H1 (cell line): ENCODE measurements around the gene PAGE2B. TPM values are rescaled to one million over a fixed set of nuclear protein-coding genes. Genes with fewer than 3 reads are reported as not detected.

ENCODE experiments used
- CTCF ChIA-PET: fragments of 300-600 bp; sonication (Branson Sonifier 250); formaldehyde crosslinking; loops from one replicate; lab custom pipeline; 2021; ENCODE audit not compliant: partially characterized antibody; lab: Charles Lee
- POLR2A ChIA-PET: fragments of 300-600 bp; sonication (Branson Sonifier 250); formaldehyde crosslinking; loops from one replicate; lab custom pipeline; 2021; ENCODE audit warnings: inconsistent platforms; ENCODE audit not compliant: partially characterized antibody; lab: Charles Lee
- DNase-seq, 2 experiments: peaks; one replicate each; pipeline versions ENCODE4 v3.0.0 to v3.0.0-alpha.2; 2010 to 2022; ENCODE audit warnings: low spot score in 2 of 2, low read depth in 1 of 2, mixed read lengths in 1 of 2
- FAIRE-seq: peaks from 2 replicates; lab custom pipeline; 2011; peaks lifted over from hg19 to GRCh38; lab: Jason Lieb, UNC
- H2AFZ ChIP-seq: 2 replicates; pipeline ENCODE4 v1.8.1; 2012; ENCODE audit warnings: low read length, inconsistent platforms
- H2AK5ac ChIP-seq: 2 replicates; pipeline ENCODE4 v1.6.1; 2013; ENCODE audit warnings: low read depth, low read length
- H2BK120ac ChIP-seq: replicated peaks from 2 replicates; pipeline ENCODE3; 2013; ENCODE audit warnings: low read depth, low read length, inconsistent platforms
- H2BK12ac ChIP-seq: 2 replicates; pipeline ENCODE4 v1.6.1; 2013; ENCODE audit warnings: low read depth, low read length
- H2BK15ac ChIP-seq: 2 replicates; pipeline ENCODE4 v1.6.1; 2013; ENCODE audit warnings: low read length
- H2BK20ac ChIP-seq: 2 replicates; pipeline ENCODE4 v1.6.1; 2013; ENCODE audit warnings: low read length
- H2BK5ac ChIP-seq: 2 replicates; pipeline ENCODE4 v1.6.1; 2013; ENCODE audit warnings: low read depth, low read length
- H3K14ac ChIP-seq: 2 replicates; pipeline ENCODE4 v1.6.1; 2013; ENCODE audit warnings: inconsistent platforms; ENCODE audit not compliant: insufficient read length
- H3K18ac ChIP-seq: 2 replicates; pipeline ENCODE4 v1.6.1; 2013; ENCODE audit warnings: low read length; ENCODE audit errors: extremely low read depth
- H3K23ac ChIP-seq: 2 replicates; pipeline ENCODE4 v1.6.1; 2013; ENCODE audit warnings: inconsistent platforms; ENCODE audit not compliant: insufficient read length
- H3K23me2 ChIP-seq: 2 replicates; pipeline ENCODE4 v1.6.1; 2013; ENCODE audit warnings: low read depth, low read length
- H3K27ac ChIP-seq: 2 replicates; pipeline ENCODE4 v1.6.1; 2011; ENCODE audit warnings: low read depth, low read length, inconsistent platforms
- H3K27me3 ChIP-seq, 4 experiments: replicated peaks in 1 of 4; 1 replicate in 1 of 4; 2 replicates in 3 of 4; pipeline versions ENCODE4 v1.6.1 to v1.8.1; 2011 to 2013; ENCODE audit warnings: low read length in 3 of 4, mild to moderate bottlenecking in 3 of 4, inconsistent platforms in 2 of 4, mixed read lengths in 2 of 4, moderate library complexity in 1 of 4; ENCODE audit not compliant: control insufficient read depth in 3 of 4, insufficient read depth in 3 of 4; ENCODE audit errors: extremely low read depth in 1 of 4
- H3K36me3 ChIP-seq, 4 experiments: 2 replicates each; pipeline versions ENCODE4 v1.6.1 to v1.8.1; 2011 to 2013; ENCODE audit warnings: mild to moderate bottlenecking in 4 of 4, low read length in 3 of 4, moderate library complexity in 2 of 4, control low read depth in 1 of 4, inconsistent platforms in 1 of 4; ENCODE audit not compliant: insufficient read depth in 4 of 4, control insufficient read depth in 2 of 4
- H3K4ac ChIP-seq: replicated peaks from 2 replicates; pipeline ENCODE3; 2013; ENCODE audit warnings: low read length, low read depth, mixed read lengths, inconsistent platforms; ENCODE audit not compliant: insufficient read length
- H3K4me1 ChIP-seq, 4 experiments: replicated peaks in 1 of 4; 1 replicate in 1 of 4; 2 replicates in 3 of 4; pipeline versions ENCODE4 v1.6.1 to v1.8.1; 2011 to 2013; ENCODE audit warnings: low read length in 3 of 4, inconsistent platforms in 2 of 4, mixed read lengths in 1 of 4; ENCODE audit not compliant: insufficient read depth in 4 of 4, control insufficient read depth in 3 of 4
- H3K4me2 ChIP-seq, 2 experiments: 2 replicates each; pipeline versions ENCODE4 v1.6.1 to v1.8.1; 2011 to 2013; ENCODE audit warnings: low read depth in 2 of 2, low read length in 2 of 2, control low read depth in 1 of 2, inconsistent platforms in 1 of 2, mild to moderate bottlenecking in 1 of 2; ENCODE audit not compliant: insufficient read depth in 1 of 2
- H3K4me3 ChIP-seq, 4 experiments: fragments of 200-600, 300-600 bp in 1 of 4; sonication (generic), shearing (Covaris generic), sonication (Bioruptor Twin) in 1 of 4; 2 replicates each; pipeline versions ENCODE4 v1.5.1 to v1.8.1; 2011 to 2016; ENCODE audit warnings: low read length in 4 of 4, low read depth in 3 of 4, control low read depth in 2 of 4, inconsistent platforms in 2 of 4, mild to moderate bottlenecking in 2 of 4, mixed read lengths in 1 of 4, moderate library complexity in 1 of 4; ENCODE audit not compliant: insufficient read depth in 2 of 4; ENCODE audit errors: extremely low read depth in 1 of 4
- H3K56ac ChIP-seq: replicated peaks from 2 replicates; pipeline ENCODE3; 2013; ENCODE audit warnings: low read depth, mild to moderate bottlenecking, mixed read lengths, low read length, inconsistent platforms; ENCODE audit not compliant: insufficient read length
- H3K79me1 ChIP-seq: 2 replicates; pipeline ENCODE4 v1.6.1; 2013; ENCODE audit warnings: low read depth, low read length, control low read depth
- H3K79me2 ChIP-seq, 2 experiments: 2 replicates each; pipeline versions ENCODE4 v1.6.1 to v1.8.1; 2012 to 2013; ENCODE audit warnings: low read length in 2 of 2, mild to moderate bottlenecking in 2 of 2, inconsistent platforms in 1 of 2; ENCODE audit not compliant: insufficient read depth in 2 of 2, control insufficient read depth in 1 of 2
- H3K9ac ChIP-seq, 4 experiments: replicated peaks in 1 of 4; 1 replicate in 1 of 4; 2 replicates in 3 of 4; pipeline versions ENCODE4 v1.6.1 to v1.8.1; 2011 to 2013; ENCODE audit warnings: low read depth in 3 of 4, low read length in 3 of 4, control low read depth in 2 of 4, mild to moderate bottlenecking in 2 of 4, moderate library complexity in 2 of 4, inconsistent platforms in 1 of 4; ENCODE audit errors: extremely low read depth in 1 of 4
- H3K9me3 ChIP-seq, 2 experiments: 2 replicates each; pipeline versions ENCODE4 v1.6.1 to v1.8.1; 2012 to 2013; ENCODE audit warnings: mild to moderate bottlenecking in 2 of 2, moderate library complexity in 2 of 2, control low read depth in 1 of 2, inconsistent platforms in 1 of 2, low read depth in 1 of 2, low read length in 1 of 2, mixed read lengths in 1 of 2; ENCODE audit not compliant: insufficient read depth in 2 of 2
- H4K20me1 ChIP-seq, 2 experiments: replicated peaks in 1 of 2; 2 replicates each; pipeline versions ENCODE3 to v1.8.1; 2011 to 2013; ENCODE audit warnings: inconsistent platforms in 2 of 2, low read length in 2 of 2, mild to moderate bottlenecking in 1 of 2; ENCODE audit not compliant: insufficient read depth in 2 of 2, control insufficient read depth in 1 of 2
- H4K5ac ChIP-seq: 2 replicates; pipeline ENCODE4 v1.6.1; 2013; ENCODE audit warnings: low read length, low read depth, mixed read lengths, inconsistent platforms; ENCODE audit not compliant: insufficient read length
- H4K8ac ChIP-seq: 2 replicates; pipeline ENCODE4 v1.8.0; 2013; ENCODE audit warnings: mild to moderate bottlenecking, moderate library complexity, low read length, inconsistent platforms; ENCODE audit not compliant: insufficient read depth; ENCODE audit errors: extremely low read depth
- H4K91ac ChIP-seq: replicated peaks from 2 replicates; pipeline ENCODE3; 2013; ENCODE audit warnings: low read length, mixed read lengths, inconsistent platforms; ENCODE audit not compliant: insufficient read length
- JUN ChIP-seq: IDR thresholded peaks from 2 replicates; pipeline ENCODE4 v1.6.1; 2011; ENCODE audit warnings: low read depth, mild to moderate bottlenecking, improper control_type of control experiment, low read length
- JUND ChIP-seq: IDR thresholded peaks from 2 replicates; pipeline ENCODE4 v1.6.1; 2011; ENCODE audit warnings: mild to moderate bottlenecking, improper control_type of control experiment, low read length
- KDM4A ChIP-seq: IDR thresholded peaks from one replicate; pipeline ENCODE4 v1.7.1; 2012; ENCODE audit warnings: low read depth, mild to moderate bottlenecking, moderate library complexity, low read length, inconsistent platforms; ENCODE audit not compliant: severe bottlenecking
- KDM5A ChIP-seq: fragments of 200-600 bp; IDR thresholded peaks from 2 replicates; pipeline ENCODE4 v1.7.1; 2012; ENCODE audit warnings: mild to moderate bottlenecking, low read length, inconsistent platforms, mixed read lengths
- RAD21 ChIP-seq, 2 experiments: IDR thresholded peaks in 1 of 2; conservative IDR thresholded peaks in 1 of 2; 2 replicates each; pipeline ENCODE4 v1.6.1; 2011; ENCODE audit warnings: low read depth in 2 of 2, low read length in 2 of 2, improper control_type of control experiment in 1 of 2, inconsistent platforms in 1 of 2, mild to moderate bottlenecking in 1 of 2, moderate library complexity in 1 of 2
- SUZ12 ChIP-seq: fragments of 200-600 bp; sonication (generic); IDR thresholded peaks from 2 replicates; pipeline ENCODE4 v1.6.1; 2012; ENCODE audit warnings: mild to moderate bottlenecking, inconsistent platforms, low read length, moderate library complexity, mixed read lengths
- TAF7 ChIP-seq: optimal IDR thresholded peaks from 2 replicates; pipeline ENCODE3; 2011; ENCODE audit warnings: low read depth, mild to moderate bottlenecking, inconsistent platforms, low read length, moderate library complexity, borderline replicate concordance
- WGBS, 2 experiments: shearing (Covaris generic) in 1 of 2; methylation state at CpG; one replicate each; pipeline versions ENCODE4 v1.1.6 to v1.1.7; 2013 to 2015; ENCODE audit warnings: low lambda C conversion rate in 2 of 2, mixed read lengths in 2 of 2, inconsistent platforms in 1 of 2, low coverage in 1 of 2, missing lambda C conversion rate in 1 of 2; ENCODE audit not compliant: insufficient replicate concordance in 2 of 2, insufficient coverage in 1 of 2, insufficient read length in 1 of 2; ENCODE audit errors: extremely low coverage in 1 of 2, missing lambda C conversion rate in 1 of 2; 5-methylcytosine and 5-hydroxymethylcytosine counted together
- polyA plus RNA-seq, 7 experiments: library from polyadenylated mRNA; depleted of rRNA in 3 of 7; stranded (reverse) in 5 of 7; unstranded in 2 of 7; fragments of >200 nt in 5 of 7; fragments of 200-250 nt in 2 of 7; gene quantifications; 1 replicate in 5 of 7; 2 replicates in 1 of 7; 4 replicates in 1 of 7; pipeline versions ENCODE4 v1.2.1 to v1.2.3, GENCODE V29; 2011 to 2013; ENCODE audit warnings: missing spikeins in 2 of 7, mixed read lengths in 2 of 7
- total RNA-seq: library from RNA; stranded (reverse); fragmentation: NEBNext Ultra II Directional; extraction: Animal tissue kit (Norgen Biotek cat#: 25700); gene quantifications from 2 replicates; pipeline ENCODE4 v1.2.1, GENCODE V29; 2021
- TF ChIP-seq, protein P1 (sequence below): IDR thresholded peaks from 2 replicates; pipeline ENCODE4 v1.6.1; 2011; ENCODE audit warnings: low read length, improper control_type of control experiment

The PAGE2B gene
- total and polyA plus RNA-seq, 2 of the 8 experiments (the other 6 are each of a cell fraction or from before 2014, with no cell fraction given): not detected

DNA sequence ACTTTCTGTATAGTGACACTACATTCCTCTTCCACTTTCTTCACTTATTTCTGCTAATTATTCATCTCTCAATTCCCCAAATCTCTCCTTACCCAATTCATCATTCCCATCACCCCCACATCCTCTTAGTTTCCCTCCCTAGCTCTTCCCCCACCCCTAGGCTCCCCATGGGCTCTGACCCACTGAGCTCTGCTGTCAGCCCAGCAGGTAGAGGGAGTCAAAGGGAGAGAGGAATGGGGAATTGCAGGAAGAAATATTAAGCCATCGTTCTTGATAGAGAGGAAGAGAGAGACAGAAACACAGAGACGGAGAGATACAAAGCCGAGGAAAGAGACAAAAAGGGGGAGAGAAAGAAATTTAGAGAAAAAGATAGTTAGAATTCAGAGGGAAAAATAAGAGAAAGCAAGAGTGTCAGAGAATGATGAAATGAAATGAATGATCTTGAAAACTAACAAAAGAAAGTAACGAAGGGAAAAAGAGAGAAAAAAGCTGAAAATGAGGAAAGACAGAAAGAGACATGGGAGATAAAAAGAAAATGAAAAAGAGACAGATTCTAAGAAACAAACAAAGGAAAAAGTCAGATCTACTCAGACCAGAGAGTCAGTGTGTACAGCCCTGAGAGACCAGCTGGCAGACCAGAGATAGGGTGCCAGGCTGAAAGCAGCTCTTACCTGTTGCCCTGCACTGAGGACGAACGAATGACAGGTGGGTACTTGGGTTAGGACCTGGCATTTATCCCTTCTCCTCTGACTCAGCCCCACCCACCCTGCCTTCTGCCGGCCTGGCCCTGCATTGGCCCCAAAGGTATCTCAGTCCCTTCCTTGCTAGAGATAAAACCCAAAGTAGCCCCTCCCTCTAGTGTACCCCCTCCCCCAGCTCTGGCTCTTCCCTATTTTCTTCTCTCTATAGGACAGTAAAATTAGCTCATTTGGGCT is 44.3 kb upstream of the PAGE2B start, which contains the start of gene ALAS2:
ALAS2 (minus strand) TSS at position 707 of the 935 bp plus-strand sequence. CDS start 4,977 bp downstream, outside the sequence.
- Histone ChIP-seq H2BK12ac (no peak within 1 kb of the TSS), H2BK5ac (no peak within 1 kb of the TSS), H4K8ac (no peak within 1 kb of the TSS), H3K27ac (no peak within 1 kb of the TSS), H3K18ac (no peak within 1 kb of the TSS), H2AFZ (no peak within 1 kb of the TSS), H3K56ac (no peak within 1 kb of the TSS), H2BK20ac (no peak within 1 kb of the TSS), H3K9ac (no peak within 1 kb of the TSS), H3K4me2 (no peak within 1 kb of the TSS), H3K23ac (no peak within 1 kb of the TSS), H4K91ac (no peak within 1 kb of the TSS), H3K4me3 (no peak within 1 kb of the TSS), H3K4me1 (peaks cover 0 to 3% (median 0%) of the 10 kb centered on the region in 4 experiments; a peak in 1 of 7 replicates), H4K20me1 (no peaks in the 10 kb centered on the region), H3K79me1 (no peaks in the 10 kb centered on the region), H3K36me3 (no peaks in the 10 kb centered on the region), H3K4ac (no peak within 1 kb of the TSS), H4K5ac (no peak within 1 kb of the TSS), H3K27me3 (no peaks in the 10 kb centered on the region), H3K23me2 (no peaks in the 10 kb centered on the region), H2BK120ac (no peak within 1 kb of the TSS), H2AK5ac (no peak within 1 kb of the TSS), H3K14ac (no peak within 1 kb of the TSS), H2BK15ac (no peak within 1 kb of the TSS), H3K79me2 (no peaks in the 10 kb centered on the region), H3K9me3 (no peaks in the 10 kb centered on the region; a peak in 1 of 4 replicates)
- no peak for DNase-seq
- 83% methylated on average over 5 of the region's 7 CpGs; no CpG with 5 or more reads in 1 of the 2 experiments for WGBS, 2 experiments
- ChIA-PET CTCF (no interaction called here), POLR2A (no interaction called here)
- no peak for FAIRE-seq
- TF ChIP-seq, protein P1, sequence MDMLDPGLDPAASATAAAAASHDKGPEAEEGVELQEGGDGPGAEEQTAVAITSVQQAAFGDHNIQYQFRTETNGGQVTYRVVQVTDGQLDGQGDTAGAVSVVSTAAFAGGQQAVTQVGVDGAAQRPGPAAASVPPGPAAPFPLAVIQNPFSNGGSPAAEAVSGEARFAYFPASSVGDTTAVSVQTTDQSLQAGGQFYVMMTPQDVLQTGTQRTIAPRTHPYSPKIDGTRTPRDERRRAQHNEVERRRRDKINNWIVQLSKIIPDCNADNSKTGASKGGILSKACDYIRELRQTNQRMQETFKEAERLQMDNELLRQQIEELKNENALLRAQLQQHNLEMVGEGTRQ: no peak
- TF ChIP-seq JUND (no peak), TAF7 (no peak), KDM4A (no peak), RAD21 (IDR thresholded peaks at IDR 0.05 in 1 of 2, conservative IDR thresholded peaks at IDR 0.05 in 1 of 2; ENCODE audit: low read depth in 2 of 2, low read length in 2 of 2) (no peak), JUN (no peak), SUZ12 (no peak), KDM5A (no peak)
